Breast epithelium (tissue), 3 donors: ENCODE results near the gene JMJD8.
A peak's percentile ranks its signal among the peaks of the same experiment; 100 is the strongest.

Experiments
- CTCF ChIP-seq, 3 donors: fragments of 450-650 bp; IDR thresholded peaks; one replicate each; pipeline ENCODE4 v1.5.1; 2016 to 2017; ENCODE audit warnings: antibody characterized with exemption in 3 of 3, mild to moderate bottlenecking in 3 of 3, moderate library complexity in 3 of 3
- POLR2AphosphoS5 ChIP-seq, 3 donors: sonication (generic); formaldehyde crosslinking; IDR thresholded peaks; one replicate each; pipeline ENCODE4 v1.6.1; 2017; ENCODE audit warnings: antibody characterized with exemption in 3 of 3

GRCh38 chr16:667780-668518 lies 16.2 kb downstream of the JMJD8 start, which contains the start of gene RHOT2:
- TF ChIP-seq CTCF (IDR thresholded peaks at IDR 0.05), result peak; percentile 57 to 93 (median 58)
- TF ChIP-seq POLR2AphosphoS5 (IDR thresholded peaks at IDR 0.05), result peak; percentile 45 to 83 (median 65)
